ENCODE measurements around the gene TMEM150A. TPM values are rescaled to one million over a fixed set of nuclear protein-coding genes. Genes with fewer than 3 reads are reported as not detected.

Gene TMEM150A
- total RNA-seq, 1 experiment from 2014 or later = 25.3 TPM

DNA sequence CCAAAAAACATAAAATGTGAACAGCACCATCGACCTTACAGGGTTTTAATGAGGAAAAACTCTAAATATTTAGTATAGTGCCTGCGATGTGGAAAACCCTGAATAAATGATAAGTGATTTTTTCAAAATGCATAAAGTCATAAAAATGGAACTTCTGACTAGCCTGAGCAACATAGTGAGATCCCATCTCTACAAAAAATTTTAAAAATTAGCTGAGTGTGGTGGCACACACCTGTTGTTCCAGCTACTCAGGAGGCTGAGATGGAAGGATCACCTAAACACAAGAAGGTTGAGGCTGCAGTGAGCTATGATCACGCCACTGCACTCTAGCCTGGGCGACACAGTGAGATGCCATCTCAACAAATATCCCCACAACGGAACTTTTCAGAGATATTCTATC lies 45.4 kb downstream of the TMEM150A start:
- peaks cover 2% of the 10 kb centered on the region; the same call in 1 of the 2 replicates for H3K36me3 ChIP-seq (ENCODE audit: control insufficient read depth, insufficient read depth, low read length)
- CTCF ChIA-PET = interaction anchor here (0.7 kb wide), 1 partner anchor 20 kb away, joined by 3 read pairs; no protein-coding TSS in a partner anchor

DNA sequence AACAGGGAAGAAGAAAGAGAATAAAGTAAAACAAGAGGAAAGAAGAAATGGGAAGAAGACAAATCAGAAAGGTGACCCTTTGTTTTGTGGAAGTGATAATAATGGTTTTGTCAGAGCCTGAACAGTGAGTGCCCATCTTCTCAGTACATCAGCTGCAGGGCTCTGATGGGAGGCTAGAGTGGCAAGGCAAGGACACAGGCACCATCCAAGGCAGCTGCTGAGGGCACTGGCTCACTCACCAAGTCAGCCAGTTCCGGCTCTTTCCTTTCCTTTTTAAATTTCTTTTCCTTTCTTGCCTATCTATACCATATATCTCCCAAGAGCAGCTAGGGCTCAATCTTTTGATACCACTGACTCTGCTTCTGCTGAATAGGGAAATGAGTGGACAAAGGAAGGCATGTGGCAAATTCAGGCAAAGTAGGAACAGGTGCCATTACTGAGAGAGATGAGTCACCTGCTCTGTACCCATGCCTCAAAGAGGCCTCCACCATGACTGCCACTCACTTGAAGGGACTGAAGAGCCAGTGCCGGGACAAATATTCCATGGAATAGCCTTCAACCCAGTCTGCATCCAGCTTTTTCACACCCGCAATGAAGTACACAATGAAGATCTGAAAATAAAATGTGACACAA lies 47.4 kb downstream of the TMEM150A start:
- H3K36me3 Mint-ChIP-seq (ENCODE audit: insufficient read depth, unreplicated experiment) = peaks cover 84% of the 10 kb centered on the region
- Histone ChIP-seq H3K27me3 (replicated peaks; ENCODE audit: control insufficient read depth, insufficient read depth, low read length) (no peaks in the 10 kb centered on the region), H3K9me3 (no peaks in the 10 kb centered on the region), H3K4me3 (ENCODE audit: low read depth, low read length) (no peak overlapping the region), H3K4me1 (peaks cover 25% of the 10 kb centered on the region), H3K36me3 (ENCODE audit: control insufficient read depth, insufficient read depth, low read length) (peaks cover 7% of the 10 kb centered on the region; the same call in 1 of the 2 replicates)
- BruUV-seq (replicated peaks) = no TSS peak
- ChIA-PET POLR2A (interaction anchor here (2.3 kb wide), 1 partner anchor 16 kb away, joined by 7 read pairs; the partner anchor contains the start of gene MAT2A), CTCF (no interaction called here)
- no peaks in the 10 kb centered on the region for H3K9me3 Mint-ChIP-seq (ENCODE audit: unreplicated experiment)
- no peak overlapping the region for H3K4me3 Mint-ChIP-seq (ENCODE audit: unreplicated experiment)
- peaks cover 20% of the 10 kb centered on the region for H3K4me1 Mint-ChIP-seq (ENCODE audit: low read depth, unreplicated experiment)
- no peaks in the 10 kb centered on the region for H3K27me3 Mint-ChIP-seq (ENCODE audit: insufficient read depth, unreplicated experiment)
- intact Hi-C loops (cut with micrococcal nuclease; ENCODE audit: unreplicated experiment) = loop anchor here (5.0 kb wide), 1 partner anchor 488 kb away; no protein-coding TSS in a partner anchor
- peak overlapping the region; percentile 7 for H3K27ac Mint-ChIP-seq (ENCODE audit: unreplicated experiment)
- no peak for DNase-seq
- TF ChIP-seq, protein P1, sequence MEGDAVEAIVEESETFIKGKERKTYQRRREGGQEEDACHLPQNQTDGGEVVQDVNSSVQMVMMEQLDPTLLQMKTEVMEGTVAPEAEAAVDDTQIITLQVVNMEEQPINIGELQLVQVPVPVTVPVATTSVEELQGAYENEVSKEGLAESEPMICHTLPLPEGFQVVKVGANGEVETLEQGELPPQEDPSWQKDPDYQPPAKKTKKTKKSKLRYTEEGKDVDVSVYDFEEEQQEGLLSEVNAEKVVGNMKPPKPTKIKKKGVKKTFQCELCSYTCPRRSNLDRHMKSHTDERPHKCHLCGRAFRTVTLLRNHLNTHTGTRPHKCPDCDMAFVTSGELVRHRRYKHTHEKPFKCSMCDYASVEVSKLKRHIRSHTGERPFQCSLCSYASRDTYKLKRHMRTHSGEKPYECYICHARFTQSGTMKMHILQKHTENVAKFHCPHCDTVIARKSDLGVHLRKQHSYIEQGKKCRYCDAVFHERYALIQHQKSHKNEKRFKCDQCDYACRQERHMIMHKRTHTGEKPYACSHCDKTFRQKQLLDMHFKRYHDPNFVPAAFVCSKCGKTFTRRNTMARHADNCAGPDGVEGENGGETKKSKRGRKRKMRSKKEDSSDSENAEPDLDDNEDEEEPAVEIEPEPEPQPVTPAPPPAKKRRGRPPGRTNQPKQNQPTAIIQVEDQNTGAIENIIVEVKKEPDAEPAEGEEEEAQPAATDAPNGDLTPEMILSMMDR (IDR thresholded peaks at IDR 0.05; ENCODE audit: insufficient read depth in 1 of 2, low read depth in 1 of 2, low read length in 1 of 2, severe bottlenecking in 1 of 2, unreplicated experiment in 1 of 2) = no peak

More for the DNA sequence above, 45.4 kb downstream of the TMEM150A start:
- no peak for DNase-seq
- POLR2A ChIA-PET = interaction anchor here (2.3 kb wide), 1 partner anchor 18 kb away, joined by 7 read pairs; the partner anchor contains the start of gene MAT2A
- Mint-ChIP-seq H3K4me3 (ENCODE audit: unreplicated experiment) (no peak overlapping the region), H3K4me1 (ENCODE audit: low read depth, unreplicated experiment) (peaks cover 20% of the 10 kb centered on the region), H3K27me3 (ENCODE audit: insufficient read depth, unreplicated experiment) (no peaks in the 10 kb centered on the region), H3K27ac (ENCODE audit: unreplicated experiment) (no peak overlapping the region), H3K9me3 (ENCODE audit: unreplicated experiment) (no peaks in the 10 kb centered on the region), H3K36me3 (ENCODE audit: insufficient read depth, unreplicated experiment) (peaks cover 74% of the 10 kb centered on the region)
- Histone ChIP-seq H3K9me3 (no peaks in the 10 kb centered on the region), H3K4me1 (peaks cover 27% of the 10 kb centered on the region), H3K27me3 (replicated peaks; ENCODE audit: control insufficient read depth, insufficient read depth, low read length) (no peaks in the 10 kb centered on the region), H3K4me3 (ENCODE audit: low read depth, low read length) (no peak overlapping the region)
- intact Hi-C loops (cut with micrococcal nuclease; ENCODE audit: unreplicated experiment) = no loop called here
- no TSS peak for BruUV-seq (replicated peaks)
- TF ChIP-seq, protein P1 (IDR thresholded peaks at IDR 0.05; ENCODE audit: insufficient read depth in 1 of 2, low read depth in 1 of 2, low read length in 1 of 2, severe bottlenecking in 1 of 2, unreplicated experiment in 1 of 2) = no peak

DNA sequence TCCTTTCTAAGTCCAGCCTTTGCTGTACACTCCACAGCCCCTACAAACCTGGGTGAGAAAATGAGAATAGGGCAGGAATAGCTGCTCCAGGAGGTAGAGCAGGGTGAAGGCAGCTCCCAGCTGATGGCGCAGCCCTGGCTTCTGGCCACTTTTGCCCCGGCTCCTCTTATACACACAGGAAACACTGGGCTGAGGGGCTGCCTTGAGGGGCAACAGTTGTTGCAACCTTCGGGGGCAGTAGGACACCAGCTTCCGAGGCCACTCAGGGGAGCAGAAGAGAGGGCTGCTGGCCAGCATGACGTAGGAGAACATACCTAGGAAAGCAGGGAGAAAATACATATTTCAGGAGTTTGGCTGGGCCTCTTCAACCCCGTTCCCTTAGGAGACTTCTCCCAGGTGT lies 49.3 kb downstream of the TMEM150A start:
- no peak overlapping the region for H3K4me3 Mint-ChIP-seq (ENCODE audit: unreplicated experiment)
- TF ChIP-seq, protein P1 (IDR thresholded peaks at IDR 0.05; ENCODE audit: insufficient read depth in 1 of 2, low read depth in 1 of 2, low read length in 1 of 2, severe bottlenecking in 1 of 2, unreplicated experiment in 1 of 2) = no peak
- no peaks in the 10 kb centered on the region for H3K9me3 ChIP-seq
- ChIA-PET POLR2A (no interaction called here), CTCF (interaction anchor here (1.0 to 4.5 kb wide), 2 partner anchors 133 to 259 kb away, joined by 4 to 67 read pairs; partner anchors contain the start of gene SH2D6)
- H3K27me3 Mint-ChIP-seq (ENCODE audit: insufficient read depth, unreplicated experiment) = no peaks in the 10 kb centered on the region
- H3K27ac Mint-ChIP-seq (ENCODE audit: unreplicated experiment) = no peak overlapping the region
- peaks cover 7% of the 10 kb centered on the region; the same call in 1 of the 2 replicates for H3K36me3 ChIP-seq (ENCODE audit: control insufficient read depth, insufficient read depth, low read length)
- H3K27me3 ChIP-seq (replicated peaks; ENCODE audit: control insufficient read depth, insufficient read depth, low read length) = no peaks in the 10 kb centered on the region
- BruUV-seq (replicated peaks) = no TSS peak
- no peak overlapping the region for H3K4me3 ChIP-seq (ENCODE audit: low read depth, low read length)
- H3K36me3 Mint-ChIP-seq (ENCODE audit: insufficient read depth, unreplicated experiment) = peaks cover 86% of the 10 kb centered on the region
- peaks cover 7% of the 10 kb centered on the region for H3K4me1 Mint-ChIP-seq (ENCODE audit: low read depth, unreplicated experiment)
- H3K9me3 Mint-ChIP-seq (ENCODE audit: unreplicated experiment) = no peaks in the 10 kb centered on the region
- intact Hi-C loops (cut with micrococcal nuclease; ENCODE audit: unreplicated experiment) = loop anchor here (5.0 kb wide), 1 partner anchor 486 kb away; no protein-coding TSS in a partner anchor
- H3K4me1 ChIP-seq = peaks cover 6% of the 10 kb centered on the region
- DNase-seq = no peak
